ENCODE results near the gene ROBO3. TPM values are rescaled to one million over a fixed set of nuclear protein-coding genes. Genes with fewer than 3 reads are reported as not detected.

The ROBO3 gene
- total RNA-seq, 2 experiments from 2014 or later = 5.3 to 11.1 TPM

GRCh38 chr11:124893781-124894401, 28.7 kb downstream of the ROBO3 start:
- CTCF ChIA-PET = interaction anchor here (1.1 kb wide), 1 partner anchor 18 kb away, joined by 4 read pairs; no protein-coding TSS in a partner anchor
- peaks cover 17% of the 10 kb centered on the region for H3K27me3 Mint-ChIP-seq
- H3K36me3 Mint-ChIP-seq = no peaks in the 10 kb centered on the region
- no peak overlapping the region for H3K27ac Mint-ChIP-seq
- no peak overlapping the region for H3K4me3 Mint-ChIP-seq
- no peak for DNase-seq
- no peak for ATAC-seq
- peaks cover 2% of the 10 kb centered on the region for H3K4me1 Mint-ChIP-seq
- no peaks in the 10 kb centered on the region for H3K9me3 Mint-ChIP-seq (ENCODE audit: low read depth)

- H3K36me3 Mint-ChIP-seq = no peaks in the 10 kb centered on the region
- H3K4me3 Mint-ChIP-seq = no peak overlapping the region
- ATAC-seq (no peak), DNase-seq (no peak)
- H3K9me3 Mint-ChIP-seq (ENCODE audit: low read depth) = no peaks in the 10 kb centered on the region
- H3K27ac Mint-ChIP-seq = no peak overlapping the region
- H3K27me3 Mint-ChIP-seq = peaks cover 20% of the 10 kb centered on the region
- H3K4me1 Mint-ChIP-seq = peaks cover 2% of the 10 kb centered on the region
- CTCF ChIA-PET = no interaction called here
These were observed 29.6 kb downstream of the ROBO3 start for GRCh38 chr11:124894606-124895430.

- Mint-ChIP-seq H3K4me3 (no peak overlapping the region), H3K27ac (no peak overlapping the region), H3K36me3 (no peaks in the 10 kb centered on the region), H3K9me3 (ENCODE audit: low read depth) (no peaks in the 10 kb centered on the region), H3K4me1 (peaks cover 2% of the 10 kb centered on the region), H3K27me3 (peaks cover 26% of the 10 kb centered on the region)
- ATAC-seq = no peak
- CTCF ChIA-PET = no interaction called here
- no peak for DNase-seq
These were observed 30.3 kb downstream of the ROBO3 start for GRCh38 chr11:124895471-124895971.

- CTCF ChIA-PET = no interaction called here
- H3K4me3 Mint-ChIP-seq = no peak overlapping the region
These were observed 31.0 kb downstream of the ROBO3 start for GRCh38 chr11:124896071-124896750.

GRCh38 chr11:124896821-124897391, 31.7 kb downstream of the ROBO3 start:
- Mint-ChIP-seq H3K4me3 (no peak overlapping the region), H3K27ac (no peak overlapping the region), H3K9me3 (ENCODE audit: low read depth) (no peaks in the 10 kb centered on the region), H3K27me3 (peaks cover 39% of the 10 kb centered on the region), H3K36me3 (no peaks in the 10 kb centered on the region), H3K4me1 (peaks cover 2% of the 10 kb centered on the region)
- DNase-seq (no peak), ATAC-seq (no peak)
- CTCF ChIA-PET = interaction anchor here (0.6 kb wide), 1 partner anchor 730 kb away, joined by 3 read pairs; no protein-coding TSS in a partner anchor

More at GRCh38 chr11:124896071-124896750, 31.0 kb downstream of the ROBO3 start:
- Mint-ChIP-seq H3K9me3 (ENCODE audit: low read depth) (no peaks in the 10 kb centered on the region), H3K36me3 (no peaks in the 10 kb centered on the region), H3K27me3 (peaks cover 32% of the 10 kb centered on the region), H3K4me1 (peaks cover 2% of the 10 kb centered on the region), H3K27ac (no peak overlapping the region)
- no peak for ATAC-seq
- DNase-seq = no peak

- Mint-ChIP-seq H3K4me3 (no peak within 1 kb of the TSS), H3K36me3 (no peaks in the 10 kb centered on the region), H3K9me3 (ENCODE audit: low read depth) (no peaks in the 10 kb centered on the region), H3K4me1 (peaks cover 2% of the 10 kb centered on the region), H3K27me3 (peaks cover 45% of the 10 kb centered on the region), H3K27ac (no peak within 1 kb of the TSS)
- no peak for DNase-seq
- no peak for ATAC-seq
- CTCF ChIA-PET = interaction anchor here (0.6 to 0.9 kb wide), 2 partner anchors 151 to 729 kb away, joined by 3 read pairs; no protein-coding TSS in a partner anchor
These were observed 32.5 kb downstream of the ROBO3 start, which contains the start of gene ROBO4 for GRCh38 chr11:124897674-124898262. Gene ROBO4 (minus strand): TSS chr11:124897865. CDS start chr11:124897795, 70 bp downstream.

- H3K36me3 Mint-ChIP-seq = no peaks in the 10 kb centered on the region
- DNase-seq (no peak), ATAC-seq (no peak)
- no peak overlapping the region for H3K27ac Mint-ChIP-seq
- no peak overlapping the region for H3K4me3 Mint-ChIP-seq
- peaks cover 2% of the 10 kb centered on the region for H3K4me1 Mint-ChIP-seq
- CTCF ChIA-PET = interaction anchor here (0.9 kb wide), 1 partner anchor 152 kb away, joined by 3 read pairs; no protein-coding TSS in a partner anchor
- H3K27me3 Mint-ChIP-seq = peaks cover 44% of the 10 kb centered on the region
- H3K9me3 Mint-ChIP-seq (ENCODE audit: low read depth) = no peaks in the 10 kb centered on the region
These were observed 33.0 kb downstream of the ROBO3 start for GRCh38 chr11:124898263-124898680.

GRCh38 chr11:124898711-124899110, 33.5 kb downstream of the ROBO3 start:
- CTCF ChIA-PET = interaction anchor here (0.9 kb wide), 1 partner anchor 152 kb away, joined by 3 read pairs; no protein-coding TSS in a partner anchor
- Mint-ChIP-seq H3K27me3 (peaks cover 46% of the 10 kb centered on the region), H3K27ac (no peak overlapping the region), H3K4me3 (no peak overlapping the region), H3K36me3 (no peaks in the 10 kb centered on the region), H3K9me3 (ENCODE audit: low read depth) (no peaks in the 10 kb centered on the region), H3K4me1 (peaks cover 2% of the 10 kb centered on the region)
- no peak for DNase-seq
- no peak for ATAC-seq

- Mint-ChIP-seq H3K4me1 (peaks cover 2% of the 10 kb centered on the region), H3K36me3 (no peaks in the 10 kb centered on the region), H3K4me3 (no peak overlapping the region), H3K27me3 (peaks cover 51% of the 10 kb centered on the region), H3K27ac (no peak overlapping the region), H3K9me3 (ENCODE audit: low read depth) (no peaks in the 10 kb centered on the region)
- ATAC-seq (no peak), DNase-seq (no peak)
- CTCF ChIA-PET = interaction anchor here (1.3 kb wide), 1 partner anchor 23 kb away, joined by 4 read pairs; no protein-coding TSS in a partner anchor
These were observed 34.3 kb downstream of the ROBO3 start for GRCh38 chr11:124899383-124900145.

- no peak overlapping the region for H3K27ac Mint-ChIP-seq
- H3K9me3 Mint-ChIP-seq (ENCODE audit: low read depth) = no peaks in the 10 kb centered on the region
- peaks cover 2% of the 10 kb centered on the region for H3K4me1 Mint-ChIP-seq
- peaks cover 52% of the 10 kb centered on the region for H3K27me3 Mint-ChIP-seq
- CTCF ChIA-PET = interaction anchor here (1.3 kb wide), 1 partner anchor 24 kb away, joined by 4 read pairs; no protein-coding TSS in a partner anchor
- H3K4me3 Mint-ChIP-seq = no peak overlapping the region
- ATAC-seq (no peak), DNase-seq (no peak)
- no peaks in the 10 kb centered on the region for H3K36me3 Mint-ChIP-seq
These were observed 35.2 kb downstream of the ROBO3 start for GRCh38 chr11:124900464-124900863.

GRCh38 chr11:124902616-124903015, 37.4 kb downstream of the ROBO3 start:
- peaks cover 55% of the 10 kb centered on the region for H3K27me3 Mint-ChIP-seq
- H3K36me3 Mint-ChIP-seq = no peaks in the 10 kb centered on the region
- H3K4me1 Mint-ChIP-seq = no peaks in the 10 kb centered on the region
- DNase-seq = no peak
- ATAC-seq = no peak
- no peak overlapping the region for H3K4me3 Mint-ChIP-seq
- H3K27ac Mint-ChIP-seq = no peak overlapping the region
- H3K9me3 Mint-ChIP-seq (ENCODE audit: low read depth) = no peaks in the 10 kb centered on the region
- CTCF ChIA-PET = interaction anchor here (1.3 kb wide), 1 partner anchor 66 kb away, joined by 4 read pairs; no protein-coding TSS in a partner anchor
